Upper lobe of left lung (tissue), 4 donors: Measurements from ENCODE around the gene PDE1A.

Source experiments
- CTCF ChIP-seq, 6 experiments: fragments of 450-650 bp in 4 of 6; fragments of 200-600 bp in 2 of 6; sonication (generic) in 2 of 6; IDR thresholded peaks; one replicate each; pipeline ENCODE4 v1.5.1; 2016 to 2019; ENCODE audit warnings: antibody characterized with exemption in 6 of 6
- POLR2A ChIP-seq, 4 donors: fragments of 450-650 bp; IDR thresholded peaks; one replicate each; pipeline ENCODE4 v1.5.1; 2016 to 2017; ENCODE audit warnings: antibody characterized with exemption in 4 of 4, mild to moderate bottlenecking in 2 of 4
- POLR2AphosphoS5 ChIP-seq, 2 donors: sonication (generic); formaldehyde crosslinking; IDR thresholded peaks; one replicate each; pipeline ENCODE4 v1.5.1; 2017; ENCODE audit warnings: antibody characterized with exemption in 2 of 2

DNA sequence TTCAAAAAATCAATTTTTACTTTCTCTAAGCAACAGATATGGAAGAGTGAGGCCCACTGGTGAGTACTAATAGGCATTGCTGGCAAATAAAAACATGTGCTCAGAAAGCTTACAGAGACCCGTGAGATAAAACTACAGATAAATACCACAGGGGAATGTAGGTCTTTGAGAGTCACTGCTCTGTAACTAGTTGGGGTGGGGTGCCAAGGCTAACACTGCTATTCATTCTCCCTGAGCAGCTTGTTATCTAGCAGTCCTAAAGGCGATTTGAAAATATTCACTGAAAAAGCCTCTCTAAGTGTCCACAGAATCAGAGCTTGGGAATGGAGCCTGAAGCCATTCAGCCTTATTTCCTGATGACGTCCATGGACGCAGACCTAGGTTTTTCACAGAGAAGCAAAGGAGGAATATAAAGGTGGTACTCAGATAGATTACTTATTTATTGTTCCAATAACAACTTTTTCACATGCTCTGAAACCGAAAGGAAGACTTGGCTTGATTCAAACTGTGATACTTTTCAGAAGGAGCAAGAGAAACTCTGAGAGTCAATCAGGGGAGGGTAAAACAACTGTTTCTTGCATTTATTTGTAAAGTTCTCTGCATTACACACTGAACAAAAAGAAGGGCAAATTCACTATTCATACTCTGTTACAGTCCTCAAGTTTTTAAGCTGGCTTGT, 252.8 kb downstream of the PDE1A start:
- TF ChIP-seq POLR2A (IDR thresholded peaks at IDR 0.05) (no peak), CTCF (IDR thresholded peaks at IDR 0.05) (no peak), POLR2AphosphoS5 (IDR thresholded peaks at IDR 0.05) (no peak)
